GM21529 (cell line): ENCODE data around the gene ASPG.
"Not testable (repeated sequence)": the region's sequence is repeated elsewhere in the genome, so short reads cannot be mapped to it uniquely, and the experiment has no call there.

Experiments
- ATAC-seq: cut with Tn5 transposase; IDR thresholded peaks from one replicate; pipeline ENCODE4 v1.9.1; 2021; ENCODE audit not compliant: unreplicated experiment

ASPG gene

GRCh38 chr14:104145826-104146601 is 60.5 kb downstream of the ASPG start:
- no peak for ATAC-seq

GRCh38 chr14:104146651-104147345 is 61.3 kb downstream of the ASPG start:
- ATAC-seq = no peak

GRCh38 chr14:104147346-104148125 is 62.0 kb downstream of the ASPG start:
- ATAC-seq = no peak

GRCh38 chr14:104148433-104149277 is 63.2 kb downstream of the ASPG start:
- ATAC-seq = no peak

GRCh38 chr14:104149278-104149595 is 63.7 kb downstream of the ASPG start:
- ATAC-seq = no peak

- ATAC-seq = no peak
Measured at GRCh38 chr14:104149617-104150135, 64.2 kb downstream of the ASPG start.

- ATAC-seq = no peak
Measured at GRCh38 chr14:104150136-104151025, 64.9 kb downstream of the ASPG start.

GRCh38 chr14:104151026-104151381 is 65.5 kb downstream of the ASPG start:
- no peak for ATAC-seq

GRCh38 chr14:104151566-104152245 is 66.2 kb downstream of the ASPG start:
- ATAC-seq = no peak

GRCh38 chr14:104152246-104152575 is 66.7 kb downstream of the ASPG start:
- ATAC-seq = no peak

GRCh38 chr14:104152686-104153393 is 67.3 kb downstream of the ASPG start:
- ATAC-seq = no peak

- ATAC-seq = not testable (repeated sequence)
Measured at GRCh38 chr14:104153394-104153755, 67.9 kb downstream of the ASPG start.

GRCh38 chr14:104154246-104154645 is 68.7 kb downstream of the ASPG start:
- ATAC-seq = no peak

- no peak for ATAC-seq
Measured at GRCh38 chr14:104155513-104155912, 70.0 kb downstream of the ASPG start.

GRCh38 chr14:104156142-104156541 is 70.6 kb downstream of the ASPG start:
- no peak for ATAC-seq

- ATAC-seq = no peak
Measured at GRCh38 chr14:104157016-104157928, 71.8 kb downstream of the ASPG start.

GRCh38 chr14:104158827-104159798 is 73.6 kb downstream of the ASPG start:
- ATAC-seq = no peak
